HepG2 (cell line): ENCODE results near the gene NCOA1. TPM values are rescaled to one million over a fixed set of nuclear protein-coding genes. Genes with fewer than 3 reads are reported as not detected.

Experiments
- ATAC-seq: fragments of 200-7000 bp; cut with Tn5 transposase; 3 replicates; pipeline ENCODE4 v1.9.1; 2020; ENCODE audit warnings: mild to moderate bottlenecking, moderate library complexity
- BruUV-seq: library from RNA; stranded (reverse); fragments of 400-500 nt; replicated peaks from 2 replicates; lab custom pipeline; 2021; lab: Mats Ljungman, UMichigan
- CTCF ChIA-PET: fragments of 300-600 bp; formaldehyde crosslinking; extraction: SDS; loops from one replicate; lab custom pipeline; 2021; ENCODE audit warnings: low total read pairs, inconsistent platforms, low intra/inter-chr PET ratio; lab: Yijun Ruan, JAX
- POLR2A ChIA-PET: fragments of 350-600 bp; sonication (Branson Sonifier 250); formaldehyde crosslinking; loops from one replicate; lab custom pipeline; 2020; ENCODE audit warnings: antibody characterized with exemption, inconsistent platforms; lab: Yijun Ruan, JAX
- DNase-seq: peaks from one replicate; pipeline ENCODE4 v3.0.0-alpha.2; 2015; ENCODE audit warnings: low spot score
- FAIRE-seq: peaks from 3 replicates; lab custom pipeline; 2011; peaks lifted over from hg19 to GRCh38; lab: Jason Lieb, UNC
- H2AFZ ChIP-seq: one replicate; pipeline ENCODE4 v1.6.1; 2011; ENCODE audit warnings: low read length, inconsistent platforms
- H3K27ac ChIP-seq: fragments of 300-600 bp; 3 replicates; pipeline ENCODE4 v1.8.0; 2011; ENCODE audit warnings: mixed run types, mild to moderate bottlenecking, mixed read lengths, low read length, inconsistent platforms; ENCODE audit not compliant: insufficient read depth; ENCODE audit errors: extremely low read length
- H3K27me3 ChIP-seq, 2 experiments: fragments of 200-600 bp in 1 of 2; 2 replicates in 1 of 2; 3 replicates in 1 of 2; pipeline versions ENCODE4 v1.6.0 to v1.8.0; 2011; ENCODE audit warnings: low read length in 2 of 2, mild to moderate bottlenecking in 2 of 2, moderate library complexity in 2 of 2, inconsistent platforms in 1 of 2; ENCODE audit not compliant: insufficient read depth in 2 of 2, control insufficient read depth in 1 of 2
- H3K36me3 ChIP-seq, 2 experiments: fragments of 200-600 bp in 1 of 2; replicated peaks in 1 of 2; 2 replicates in 1 of 2; 3 replicates in 1 of 2; pipeline versions ENCODE4 v1.5.1 to v1.8.0; 2011; ENCODE audit warnings: low read length in 2 of 2, inconsistent platforms in 1 of 2; ENCODE audit not compliant: insufficient read depth in 2 of 2, control insufficient read depth in 1 of 2
- H3K4me1 ChIP-seq: 2 replicates; pipeline ENCODE4 v1.5.1; 2012; ENCODE audit warnings: low read length, inconsistent platforms; ENCODE audit not compliant: insufficient read depth
- H3K4me2 ChIP-seq: 2 replicates; pipeline ENCODE4 v1.6.0; 2011; ENCODE audit warnings: low read depth, low read length, inconsistent platforms
- H3K4me3 ChIP-seq, 3 experiments: fragments of 200-600 bp in 1 of 3; sonication (generic), shearing (Covaris generic) in 1 of 3; replicated peaks in 1 of 3; 2 replicates each; pipeline ENCODE4 v1.5.1; 2011 to 2016; ENCODE audit warnings: low read length in 3 of 3, inconsistent platforms in 2 of 3, low read depth in 2 of 3, mild to moderate bottlenecking in 2 of 3, control low read depth in 1 of 3, mixed read lengths in 1 of 3; ENCODE audit not compliant: insufficient read depth in 1 of 3
- H3K79me2 ChIP-seq: one replicate; pipeline ENCODE4 v1.6.1; 2011; ENCODE audit warnings: low read length, inconsistent platforms; ENCODE audit not compliant: insufficient read depth
- H3K9ac ChIP-seq: 2 replicates; pipeline ENCODE4 v1.6.0; 2011; ENCODE audit warnings: mild to moderate bottlenecking, low read depth, low read length, inconsistent platforms; ENCODE audit not compliant: insufficient read depth
- H3K9me3 ChIP-seq: 2 replicates; pipeline ENCODE4 v1.5.1; 2012; ENCODE audit warnings: mild to moderate bottlenecking, low read length
- H4K20me1 ChIP-seq: 2 replicates; pipeline ENCODE4 v1.6.0; 2011; ENCODE audit warnings: inconsistent platforms, mild to moderate bottlenecking, low read length, moderate library complexity; ENCODE audit not compliant: insufficient read depth
- BCL6 ChIP-seq: IDR thresholded peaks from 2 replicates; pipeline ENCODE4 v1.6.1; 2016; ENCODE audit warnings: missing genetic modification reagents, missing compliant biosample characterization
- FOXK2 ChIP-seq: fragments of 450-650 bp; IDR thresholded peaks from 2 replicates; pipeline ENCODE4 v1.6.1; 2016
- GTF2F1 ChIP-seq: fragments of 150-350 bp; IDR thresholded peaks from 2 replicates; pipeline ENCODE4 v1.6.1; 2014; ENCODE audit warnings: low read length
- KLF15 ChIP-seq: sonication (generic); formaldehyde crosslinking; IDR thresholded peaks from 2 replicates; pipeline ENCODE4 v1.8.1; 2023; ENCODE audit warnings: borderline replicate concordance, mild to moderate bottlenecking, inconsistent platforms, missing genetic modification reagents, mixed read lengths
- RAD21 ChIP-seq: fragments of 450-650 bp; formaldehyde crosslinking; IDR thresholded peaks from 2 replicates; pipeline ENCODE4 v1.5.0; 2020; ENCODE audit warnings: mild to moderate bottlenecking
- SIN3B ChIP-seq: fragments of 150-350 bp; IDR thresholded peaks from 2 replicates; pipeline ENCODE4 v1.6.1; 2014; ENCODE audit warnings: low read length
- SMAD1 ChIP-seq: sonication (generic); formaldehyde crosslinking; IDR thresholded peaks from 2 replicates; pipeline ENCODE4 v1.4.0; 2020; ENCODE audit warnings: missing genetic modification reagents, low read depth, mild to moderate bottlenecking, borderline replicate concordance
- SRY ChIP-seq: sonication (generic); formaldehyde crosslinking; IDR thresholded peaks from 2 replicates; pipeline ENCODE4 v1.8.0; 2022; ENCODE audit warnings: mild to moderate bottlenecking, missing genetic modification reagents
- YY1 ChIP-seq: IDR thresholded peaks from 2 replicates; pipeline ENCODE4 v1.6.1; 2011; ENCODE audit warnings: low read length, low read depth, moderate library complexity, mild to moderate bottlenecking; ENCODE audit not compliant: insufficient read depth, insufficient replicate concordance
- ZBTB38 ChIP-seq: sonication (generic); formaldehyde crosslinking; IDR thresholded peaks from 2 replicates; pipeline ENCODE4 v1.5.1; 2020; ENCODE audit warnings: mild to moderate bottlenecking, missing genetic modification reagents
- ZIK1 ChIP-seq: sonication (generic); formaldehyde crosslinking; IDR thresholded peaks from 2 replicates; pipeline ENCODE4 v1.5.0; 2020; ENCODE audit warnings: mild to moderate bottlenecking, low read depth, missing genetic modification reagents, borderline replicate concordance
- ZKSCAN5 ChIP-seq: sonication (generic); formaldehyde crosslinking; IDR thresholded peaks from 2 replicates; pipeline ENCODE4 v1.5.1; 2020; ENCODE audit warnings: mild to moderate bottlenecking, missing genetic modification reagents
- ZNF317 ChIP-seq: sonication (generic); formaldehyde crosslinking; IDR thresholded peaks from 2 replicates; pipeline ENCODE4 v1.5.0; 2020; ENCODE audit warnings: mild to moderate bottlenecking, missing genetic modification reagents
- ZNF572 ChIP-seq: sonication (generic); formaldehyde crosslinking; IDR thresholded peaks from 2 replicates; pipeline ENCODE4 v1.5.1; 2020; ENCODE audit warnings: mild to moderate bottlenecking, missing genetic modification reagents
- ZNF652 ChIP-seq: IDR thresholded peaks from 2 replicates; pipeline ENCODE4 v1.6.1; 2016; ENCODE audit warnings: low read depth, borderline replicate concordance
- ZNF674 ChIP-seq: sonication (generic); formaldehyde crosslinking; IDR thresholded peaks from 2 replicates; pipeline ENCODE4 v1.5.0; 2020; ENCODE audit warnings: low read depth, mild to moderate bottlenecking, missing genetic modification reagents
- ZNF746 ChIP-seq: sonication (generic); formaldehyde crosslinking; IDR thresholded peaks from 2 replicates; pipeline ENCODE4 v1.8.0; 2022; ENCODE audit warnings: mild to moderate bottlenecking, missing genetic modification reagents
- WGBS: methylation state at CpG from one replicate; pipeline ENCODE4 v1.1.6; 2017; ENCODE audit warnings: low lambda C conversion rate; 5-methylcytosine and 5-hydroxymethylcytosine counted together
- in situ Hi-C: cut with HindIII; loops from 2 replicates; pipeline ENCODE4 v1.10.0; 2017; ENCODE audit warnings: low pct_unique_long_range_greater_than_20kb; ENCODE audit not compliant: extremely low pct_ligation_motif_present
- intact Hi-C: fragments of 100-400 bp; cut with micrococcal nuclease; formaldehyde crosslinking; loops from one replicate; pipeline ENCODE4 v1.10.0; 2022; ENCODE audit not compliant: unreplicated experiment
- polyA plus RNA-seq, 8 experiments: library from polyadenylated mRNA; depleted of rRNA in 3 of 8; stranded (reverse) in 7 of 8; unstranded in 1 of 8; fragments of >200 nt; fragmentation: Illumina TruSeq in 4 of 8; extraction: Trizol in 4 of 8; gene quantifications; 2 replicates each; pipeline versions ENCODE4 v1.2.1 to v1.2.3, GENCODE V29; 2011 to 2016; ENCODE audit warnings: low read depth in 4 of 8, missing spikeins in 1 of 8, mixed read lengths in 1 of 8; ENCODE audit not compliant: insufficient read depth in 1 of 8
- total RNA-seq, 5 experiments: library from RNA; depleted of rRNA; stranded (reverse); fragments of >200 nt; fragmentation: Illumina TruSeq; extraction: Trizol; gene quantifications; 2 replicates each; pipeline ENCODE4 v1.2.3, GENCODE V29; 2016; ENCODE audit warnings: low read depth in 1 of 5
- TF ChIP-seq, protein P1 (sequence below), 2 experiments: sonication (generic) in 1 of 2; formaldehyde crosslinking in 1 of 2; IDR thresholded peaks; 2 replicates each; pipeline versions ENCODE4 v1.4.0 to v1.6.1; 2016 to 2020; ENCODE audit warnings: borderline replicate concordance in 1 of 2, low read depth in 1 of 2, mild to moderate bottlenecking in 1 of 2, missing genetic modification reagents in 1 of 2

The NCOA1 gene
- total and polyA plus RNA-seq, 2 of the 13 experiments (the other 11 are each of a cell fraction or from before 2014, with no cell fraction given) = 10.0 to 10.4 TPM

DNA sequence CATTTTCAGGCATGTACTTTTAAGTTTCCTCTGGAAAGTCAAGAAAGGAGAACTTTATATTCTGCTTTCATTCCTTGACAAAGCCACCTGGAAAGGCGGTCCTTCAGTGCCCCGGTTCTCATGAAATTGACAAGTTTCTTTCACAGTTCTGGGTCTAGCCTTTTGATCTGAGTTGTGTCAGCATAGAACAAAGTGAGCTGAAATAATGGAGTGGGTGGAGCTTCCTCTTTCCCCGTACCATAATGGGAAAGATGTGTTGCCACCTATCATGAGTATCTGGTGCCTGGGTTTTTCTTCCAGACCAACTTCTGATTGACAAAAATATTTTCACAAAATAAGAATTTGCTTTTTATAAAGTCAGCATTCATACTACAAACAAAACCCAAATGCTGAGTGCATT lies 252.9 kb downstream of the NCOA1 start (continued):
- TF ChIP-seq ZNF674 (CRISPR knock-in tag) = no peak
- no peak for TF ChIP-seq GTF2F1
- no peak for TF ChIP-seq ZKSCAN5
- TF ChIP-seq, all 625 proteins: peak for 0

DNA sequence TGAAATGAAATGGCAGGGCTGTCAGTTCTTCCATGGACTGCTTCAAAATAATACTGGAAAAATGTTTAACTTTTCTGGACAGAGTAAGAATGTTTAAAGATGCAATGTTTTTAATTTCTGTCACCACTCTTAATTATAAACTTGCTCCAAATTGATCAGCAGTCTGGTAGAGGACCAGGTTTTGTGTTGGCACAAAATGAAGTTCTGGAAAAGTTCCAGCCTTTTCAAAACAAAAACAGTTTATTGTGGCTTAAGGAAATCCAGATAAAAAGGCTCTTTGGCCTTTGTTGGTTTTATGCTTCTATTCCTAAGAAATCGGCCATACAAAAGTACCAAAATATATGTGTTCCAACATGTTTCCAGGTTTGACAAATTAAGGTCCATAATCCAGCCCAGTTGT lies 253.3 kb downstream of the NCOA1 start:
- intact Hi-C loops (no loop called here), in situ Hi-C loops (no loop called here)
- no peak overlapping the region for H3K4me3 ChIP-seq
- H3K27me3 ChIP-seq = no peaks in the 10 kb centered on the region
- no peak overlapping the region for H3K9ac ChIP-seq
- no peak for FAIRE-seq
- no peaks in the 10 kb centered on the region for H4K20me1 ChIP-seq
- ATAC-seq = no peak
- H3K79me2 ChIP-seq = no peaks in the 10 kb centered on the region
- no peak overlapping the region for H2AFZ ChIP-seq
- H3K9me3 ChIP-seq = no peaks in the 10 kb centered on the region
- H3K36me3 ChIP-seq = peaks cover 1 to 13% of the 10 kb centered on the region in 2 experiments; a peak in 2 of 5 replicates
- no peak overlapping the region for H3K27ac ChIP-seq
- BruUV-seq = no TSS peak
- CTCF ChIA-PET = no interaction called here
- no peak overlapping the region for H3K4me2 ChIP-seq
- 74% methylated on average over 1 of the region's 1 CpG for WGBS
- no peak for DNase-seq
- H3K4me1 ChIP-seq = no peaks in the 10 kb centered on the region
- no peak for TF ChIP-seq RAD21 (CRISPR knock-in tag)
- TF ChIP-seq, protein P1, sequence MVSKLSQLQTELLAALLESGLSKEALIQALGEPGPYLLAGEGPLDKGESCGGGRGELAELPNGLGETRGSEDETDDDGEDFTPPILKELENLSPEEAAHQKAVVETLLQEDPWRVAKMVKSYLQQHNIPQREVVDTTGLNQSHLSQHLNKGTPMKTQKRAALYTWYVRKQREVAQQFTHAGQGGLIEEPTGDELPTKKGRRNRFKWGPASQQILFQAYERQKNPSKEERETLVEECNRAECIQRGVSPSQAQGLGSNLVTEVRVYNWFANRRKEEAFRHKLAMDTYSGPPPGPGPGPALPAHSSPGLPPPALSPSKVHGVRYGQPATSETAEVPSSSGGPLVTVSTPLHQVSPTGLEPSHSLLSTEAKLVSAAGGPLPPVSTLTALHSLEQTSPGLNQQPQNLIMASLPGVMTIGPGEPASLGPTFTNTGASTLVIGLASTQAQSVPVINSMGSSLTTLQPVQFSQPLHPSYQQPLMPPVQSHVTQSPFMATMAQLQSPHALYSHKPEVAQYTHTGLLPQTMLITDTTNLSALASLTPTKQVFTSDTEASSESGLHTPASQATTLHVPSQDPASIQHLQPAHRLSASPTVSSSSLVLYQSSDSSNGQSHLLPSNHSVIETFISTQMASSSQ (IDR thresholded peaks at IDR 0.05; ENCODE audit: low read depth) = no peak
- TF ChIP-seq, protein P1 (CRISPR knock-in tag; IDR thresholded peaks at IDR 0.05; ENCODE audit: borderline replicate concordance) = no peak
- no peak for TF ChIP-seq ZIK1 (CRISPR knock-in tag)
- TF ChIP-seq ZNF572 (CRISPR knock-in tag) = no peak
- TF ChIP-seq BCL6 (CRISPR knock-in tag) = no peak
- TF ChIP-seq ZNF317 = no peak
- no peak for TF ChIP-seq ZNF746 (CRISPR knock-in tag)
- TF ChIP-seq SRY (CRISPR knock-in tag) = no peak
- no peak for TF ChIP-seq KLF15 (CRISPR knock-in tag)
- no peak for TF ChIP-seq SIN3B
- TF ChIP-seq FOXK2 = no peak
- no peak for TF ChIP-seq YY1
- no peak for TF ChIP-seq ZNF652 (CRISPR knock-in tag)
- no peak for TF ChIP-seq SMAD1 (CRISPR knock-in tag)
- no peak for TF ChIP-seq ZBTB38 (CRISPR knock-in tag)
- TF ChIP-seq, all 625 proteins: peak for 0
- POLR2A ChIA-PET = no interaction called here
